ENCODE data around the gene TINCR.
"Not testable (repeated sequence)": the region's sequence is repeated elsewhere in the genome, so short reads cannot be mapped to it uniquely, and the experiment has no call there.

The TINCR gene

DNA sequence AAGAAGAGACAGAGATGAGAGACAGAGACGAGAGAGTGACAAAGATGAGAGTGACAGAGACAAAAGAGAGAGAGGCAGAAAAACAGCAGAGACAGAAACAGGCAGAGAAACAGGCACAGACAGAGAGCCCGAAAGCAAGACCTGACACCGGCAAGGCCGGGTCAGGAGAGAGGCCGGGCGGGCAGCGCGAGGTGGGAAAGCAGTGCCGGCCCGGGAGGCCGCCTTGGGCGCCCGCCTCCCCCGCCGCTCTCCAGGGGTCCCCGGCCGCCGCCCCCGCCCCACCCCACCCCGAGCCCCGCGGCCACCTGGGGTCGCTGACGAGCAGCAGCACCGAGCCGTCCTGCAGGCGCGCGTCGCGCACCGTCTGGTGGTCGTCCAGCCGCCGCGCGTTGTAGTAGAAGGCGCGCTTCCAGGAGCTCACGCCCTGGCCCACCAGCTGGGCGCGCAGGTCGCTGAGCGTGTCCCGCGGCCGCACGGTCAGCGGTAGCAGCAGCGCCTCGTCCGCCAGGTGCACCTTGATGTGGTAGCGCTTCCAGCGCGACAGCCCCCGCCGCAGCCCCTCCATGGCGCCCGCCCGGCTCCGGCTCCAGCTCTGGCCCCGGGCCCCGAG is at the start of gene TINCR:
Gene TINCR (minus strand): TSS at position 594 of the 610 bp plus-strand sequence.
- no peak for DNase-seq

DNA sequence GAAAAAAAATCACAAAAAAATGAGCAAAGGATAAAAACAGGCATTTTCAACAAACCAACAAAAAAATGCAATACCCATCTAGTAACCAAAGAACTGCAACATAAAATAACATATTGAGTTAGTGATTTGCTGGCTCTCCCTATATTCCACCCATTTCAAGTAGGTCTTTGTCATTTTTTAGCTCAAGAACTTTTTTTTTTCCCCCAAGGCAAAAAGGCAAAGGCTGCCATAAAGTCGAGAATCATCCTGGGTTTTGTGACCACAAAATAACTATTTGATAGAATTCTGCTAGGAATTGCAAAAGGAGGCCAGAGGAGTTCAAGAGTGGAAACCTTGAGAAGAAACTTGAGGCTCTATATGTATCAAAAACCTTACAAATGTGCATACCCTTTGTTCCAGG is 49.3 kb upstream of the TINCR start:
- no peak for DNase-seq

DNA sequence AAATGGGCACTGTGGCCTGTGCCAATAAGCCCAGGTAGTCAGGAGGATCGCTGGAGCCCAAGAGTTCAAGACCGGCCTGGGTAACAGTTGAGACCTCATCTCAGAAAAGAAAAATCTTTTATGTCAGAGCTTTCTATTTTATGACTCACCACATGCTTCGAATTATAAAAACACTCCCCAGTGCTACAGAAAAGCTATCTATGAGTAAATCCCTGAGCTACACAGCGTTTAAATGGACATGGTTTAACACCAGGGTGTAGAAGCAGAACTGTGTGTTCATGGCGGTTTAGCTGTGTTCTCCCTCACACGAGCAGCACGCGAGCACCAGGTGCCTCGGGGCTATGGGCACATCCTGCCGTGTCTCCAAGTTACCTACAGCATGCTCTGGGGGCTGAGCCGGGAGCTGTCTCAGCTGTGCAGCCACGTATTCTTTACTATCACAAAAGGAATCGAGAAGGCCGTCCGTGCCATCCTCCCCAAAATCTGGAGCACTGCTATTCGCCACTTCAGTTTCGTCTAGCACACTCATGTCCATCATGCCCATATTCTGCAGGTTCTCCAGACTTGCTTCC is 48.1 kb upstream of the TINCR start:
- no peak for DNase-seq

DNA sequence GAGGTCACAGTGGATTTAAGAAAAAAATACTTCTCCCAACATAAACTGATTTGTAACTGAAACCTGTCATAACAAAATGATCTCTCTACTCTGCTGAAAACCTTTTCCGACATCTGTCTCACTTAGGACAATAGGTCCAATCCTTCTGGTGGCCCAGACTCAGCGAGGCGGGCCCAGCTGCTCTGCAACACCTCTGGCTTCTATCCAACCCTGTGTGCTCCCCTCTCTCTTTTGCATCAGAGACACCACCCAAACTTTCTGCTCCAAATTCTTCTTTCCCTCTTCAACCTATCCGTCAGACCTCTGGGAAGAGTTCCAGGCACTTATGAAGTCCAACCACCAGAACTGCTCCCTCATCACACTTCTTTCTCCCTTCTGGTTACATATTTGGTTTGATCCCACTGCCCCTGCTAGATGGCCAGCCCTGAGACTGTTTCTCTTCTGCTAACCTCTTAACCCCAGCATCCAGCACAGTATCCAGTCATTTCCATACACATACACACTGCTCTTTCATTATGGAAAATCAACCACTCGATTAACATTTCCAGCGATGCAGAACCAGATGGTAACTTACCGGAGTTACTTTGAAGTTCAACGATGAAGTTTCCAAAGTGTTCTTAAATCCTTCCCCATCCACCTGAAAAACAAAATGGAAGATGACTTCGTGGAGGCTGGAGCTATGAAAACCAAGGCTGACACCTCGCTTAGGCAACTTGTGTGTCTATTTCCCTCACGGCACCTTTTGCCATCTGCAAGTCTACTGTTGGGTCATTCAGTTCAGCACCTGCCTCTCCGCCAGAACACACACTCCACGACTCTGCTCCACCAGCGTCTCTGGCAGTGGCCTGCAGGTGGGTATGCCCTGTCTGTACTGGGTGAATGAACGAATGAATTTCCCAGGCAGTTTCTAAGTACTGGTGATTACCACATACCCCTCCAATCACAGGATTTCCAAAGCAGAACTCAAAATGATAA is 45.4 kb upstream of the TINCR start:
- DNase-seq = no peak

DNA sequence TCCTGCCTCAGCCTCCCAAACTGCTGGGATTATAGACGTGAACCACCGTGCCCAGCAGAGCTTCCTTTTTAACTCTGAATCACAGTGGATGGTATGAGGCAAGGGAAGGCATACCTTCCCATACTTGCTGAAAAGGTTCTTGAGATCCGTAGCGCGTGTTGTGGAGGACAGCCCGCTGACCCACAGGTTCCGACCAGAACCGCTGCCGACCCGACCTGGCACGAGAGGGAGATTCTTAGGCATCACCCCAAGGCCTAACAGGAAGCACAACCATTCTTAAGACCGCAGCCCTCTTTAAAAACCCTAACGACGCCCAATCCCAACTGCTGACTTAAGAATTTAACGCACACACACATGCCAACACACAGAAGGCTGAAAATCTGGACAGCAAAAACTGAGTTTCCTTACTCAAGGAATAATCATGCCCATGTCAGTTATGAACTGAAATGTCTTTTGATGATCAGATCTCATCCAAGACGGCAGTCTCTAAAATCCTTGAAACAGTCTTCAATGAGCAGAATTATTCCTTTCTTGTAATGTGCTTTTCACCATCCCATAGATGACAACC is 42.2 kb upstream of the TINCR start:
- no peak for DNase-seq

DNA sequence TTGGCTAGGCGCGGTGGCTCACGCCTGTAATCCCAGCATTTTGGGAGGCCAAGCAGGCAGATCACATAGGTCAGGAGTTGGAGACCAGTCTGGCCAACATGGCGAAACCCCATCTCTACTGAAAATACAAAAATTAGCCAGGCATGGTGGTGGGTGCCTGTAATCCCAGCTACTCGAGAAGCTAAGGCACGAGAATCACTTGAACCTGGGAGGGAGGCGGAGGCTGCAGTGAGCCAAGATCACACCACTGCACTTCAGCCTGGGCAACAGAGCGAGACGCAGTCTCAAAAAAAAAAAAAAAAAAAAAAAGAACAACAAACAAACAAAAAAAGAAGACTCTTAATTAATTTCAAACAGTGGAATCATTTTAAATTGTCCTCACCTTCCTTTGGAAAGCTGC is 41.0 kb upstream of the TINCR start:
- DNase-seq = not testable (repeated sequence)

DNA sequence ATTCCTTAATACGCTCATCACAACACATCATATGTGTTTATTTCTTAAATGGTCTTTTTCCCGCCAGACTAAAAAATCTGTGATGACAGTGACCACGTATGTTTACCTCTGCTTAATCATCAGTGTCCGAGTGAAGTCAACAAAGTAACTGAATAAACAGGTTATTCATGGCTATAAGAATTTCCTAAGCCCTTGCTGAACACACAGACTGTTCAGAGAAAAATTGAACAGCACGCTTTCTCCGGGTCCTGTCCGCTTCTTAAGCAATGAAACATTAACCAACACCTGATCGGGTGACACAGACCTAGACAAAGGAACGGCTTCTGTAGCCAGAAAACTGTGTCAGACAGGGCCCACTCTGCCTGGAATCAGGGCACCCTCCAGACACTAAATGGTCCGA is 40.5 kb upstream of the TINCR start:
- no peak for DNase-seq

DNA sequence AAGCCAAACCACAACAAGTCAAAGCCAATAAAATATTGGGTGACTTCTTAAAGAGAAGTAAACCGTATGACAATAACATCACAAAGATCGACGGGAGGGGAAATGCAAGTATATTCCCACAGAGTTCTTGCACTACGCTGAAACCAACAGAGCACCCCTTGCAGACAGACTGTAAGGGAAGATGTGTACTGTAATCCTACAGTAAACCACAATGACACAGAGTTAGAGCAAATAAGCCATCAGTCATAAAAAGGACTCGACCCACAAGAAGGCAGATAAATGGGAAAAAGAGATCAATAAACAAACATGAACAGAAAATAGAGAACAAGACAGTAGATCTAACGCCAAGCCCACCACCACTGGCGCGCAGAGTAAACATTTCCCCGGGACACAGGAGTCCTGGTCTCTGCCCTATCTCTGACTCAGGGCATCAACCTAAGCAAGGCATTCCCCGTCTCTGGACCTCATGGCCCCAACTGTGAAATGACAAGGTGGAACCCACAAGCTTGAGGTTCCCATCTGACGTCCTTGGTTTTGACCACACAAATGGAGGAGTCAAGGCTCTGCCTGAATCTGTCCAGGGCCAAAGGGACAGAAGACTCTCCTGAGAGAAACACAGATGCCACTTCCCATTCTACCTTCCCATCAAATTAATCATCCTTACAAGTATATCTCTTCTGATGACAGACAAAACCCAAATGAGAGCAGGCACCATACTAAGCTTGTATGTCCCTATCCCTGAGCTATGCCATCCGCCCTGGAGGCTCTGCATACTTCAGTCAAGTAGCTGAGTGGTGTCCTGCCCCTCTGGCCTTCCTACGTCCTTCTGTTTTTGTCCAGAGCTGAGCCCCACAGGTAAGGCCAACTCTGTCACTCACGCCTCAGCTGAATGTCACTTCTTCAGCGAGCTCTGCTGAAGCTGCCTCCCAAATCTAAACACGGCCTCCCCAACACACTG is 39.8 kb upstream of the TINCR start:
- DNase-seq = no peak

DNA sequence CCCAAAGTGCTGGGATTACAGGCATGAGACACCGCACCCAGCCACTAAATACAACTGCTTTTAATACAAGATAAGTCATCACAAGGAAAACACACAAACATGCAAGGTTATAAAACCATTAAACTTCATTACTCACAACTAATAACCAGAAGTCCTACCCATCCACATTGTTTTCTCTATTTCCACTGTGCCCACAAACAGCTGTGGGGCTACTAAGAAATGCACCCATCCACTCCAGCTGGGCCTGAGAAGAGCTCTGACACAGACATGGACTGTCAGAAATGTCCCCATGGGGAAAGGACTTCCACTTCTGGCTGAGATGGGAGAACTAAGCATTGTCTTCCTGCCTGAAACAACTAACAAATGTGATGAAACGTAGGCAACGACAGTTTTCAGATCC is 37.6 kb upstream of the TINCR start:
- no peak for DNase-seq

DNA sequence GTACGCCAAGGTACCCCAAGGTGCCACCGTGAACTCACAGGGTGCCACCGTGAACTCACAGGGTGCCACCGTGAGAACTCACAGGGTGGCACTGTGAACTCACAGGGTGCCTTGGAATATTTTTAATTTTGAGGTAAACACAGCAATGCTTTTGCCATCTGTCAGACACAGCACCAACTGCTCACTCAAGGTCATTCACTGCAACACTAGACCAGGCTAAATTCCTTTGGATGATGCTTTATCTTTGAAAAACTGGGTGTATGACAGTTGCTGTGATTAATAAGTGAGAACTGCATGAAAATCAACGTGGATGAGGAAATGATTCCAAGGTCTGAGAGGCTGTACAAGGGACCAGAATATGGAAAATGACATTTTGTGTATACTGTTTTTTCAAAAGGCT is 35.9 kb upstream of the TINCR start:
- DNase-seq = no peak

DNA sequence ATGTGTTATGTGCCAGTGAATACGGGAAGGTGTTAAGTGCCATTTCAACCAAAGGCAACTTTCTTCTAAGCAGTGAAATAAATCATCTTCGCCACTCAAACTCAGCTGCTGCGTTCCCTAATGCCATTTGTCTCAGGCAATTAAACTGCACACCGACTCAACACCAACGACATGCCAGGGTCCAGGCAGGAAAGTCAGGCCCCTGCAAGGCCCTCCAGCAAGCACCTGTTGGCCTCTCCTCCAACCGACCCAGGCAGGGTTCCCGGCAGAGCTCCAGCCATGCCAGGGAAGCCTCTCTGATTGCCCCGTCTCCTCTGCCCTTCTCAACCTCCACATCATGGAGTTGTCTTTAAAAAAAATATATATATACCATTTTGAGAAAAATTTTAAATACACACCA is 33.0 kb upstream of the TINCR start:
- no peak for DNase-seq

DNA sequence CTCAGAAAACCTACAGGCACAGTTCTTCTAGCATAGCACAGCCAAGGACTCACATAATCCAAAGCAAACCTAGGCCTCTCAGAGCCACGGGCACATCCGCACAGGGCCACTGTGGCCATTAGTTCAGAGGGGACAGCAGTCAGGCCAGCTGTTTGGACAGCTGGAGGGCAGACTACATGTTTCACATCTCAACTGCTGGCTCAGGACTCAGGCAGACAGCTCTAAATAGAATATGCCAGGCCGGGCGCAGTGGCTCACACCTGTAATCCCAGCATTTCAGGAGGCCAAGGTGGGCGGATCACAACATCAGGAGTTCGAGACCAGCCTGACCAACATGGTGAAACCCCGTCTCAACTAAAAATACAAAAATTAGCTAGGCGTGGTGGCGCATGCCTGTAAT is 28.0 kb upstream of the TINCR start:
- DNase-seq = no peak

DNA sequence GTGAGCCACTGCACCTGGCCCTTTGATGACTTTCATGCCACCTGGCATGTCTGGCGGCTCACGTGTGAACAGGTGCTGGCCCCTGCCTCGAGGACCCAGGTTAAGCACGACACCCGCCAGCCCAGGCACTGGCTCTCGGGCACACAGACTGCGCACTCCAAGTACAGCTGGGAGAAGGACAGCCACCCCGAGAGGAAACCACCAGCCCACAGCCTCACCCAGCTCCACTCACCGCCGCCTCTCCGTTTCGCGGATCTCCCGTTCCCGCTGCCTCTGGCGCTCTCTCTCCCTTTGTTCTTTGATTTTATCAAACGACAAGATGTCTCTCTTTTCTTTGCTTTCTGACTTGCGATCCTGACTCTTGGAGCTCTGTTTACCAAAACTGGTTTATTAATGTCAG is 27.4 kb upstream of the TINCR start:
- no peak for DNase-seq

DNA sequence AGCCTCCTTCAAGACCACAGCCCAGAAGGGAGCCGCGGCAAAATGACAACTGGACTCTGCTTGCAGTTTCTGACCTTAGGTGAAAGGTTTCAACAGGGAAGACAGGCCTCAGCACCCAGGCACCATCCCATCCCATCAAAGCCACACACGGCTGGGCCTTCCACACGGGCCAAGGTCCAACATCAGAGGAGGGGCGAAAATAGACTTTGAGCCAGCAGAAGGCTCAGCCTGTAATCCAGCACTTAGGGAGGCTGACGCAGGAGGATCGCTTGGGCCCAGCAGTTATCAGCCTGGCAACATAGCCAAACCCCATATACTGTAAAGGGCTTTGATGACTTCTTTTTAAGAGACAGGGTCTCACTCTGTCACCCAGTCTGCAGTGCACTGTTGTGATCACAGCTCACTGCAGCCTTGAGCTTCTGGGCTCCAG is 26.8 kb upstream of the TINCR start:
- DNase-seq = no peak

DNA sequence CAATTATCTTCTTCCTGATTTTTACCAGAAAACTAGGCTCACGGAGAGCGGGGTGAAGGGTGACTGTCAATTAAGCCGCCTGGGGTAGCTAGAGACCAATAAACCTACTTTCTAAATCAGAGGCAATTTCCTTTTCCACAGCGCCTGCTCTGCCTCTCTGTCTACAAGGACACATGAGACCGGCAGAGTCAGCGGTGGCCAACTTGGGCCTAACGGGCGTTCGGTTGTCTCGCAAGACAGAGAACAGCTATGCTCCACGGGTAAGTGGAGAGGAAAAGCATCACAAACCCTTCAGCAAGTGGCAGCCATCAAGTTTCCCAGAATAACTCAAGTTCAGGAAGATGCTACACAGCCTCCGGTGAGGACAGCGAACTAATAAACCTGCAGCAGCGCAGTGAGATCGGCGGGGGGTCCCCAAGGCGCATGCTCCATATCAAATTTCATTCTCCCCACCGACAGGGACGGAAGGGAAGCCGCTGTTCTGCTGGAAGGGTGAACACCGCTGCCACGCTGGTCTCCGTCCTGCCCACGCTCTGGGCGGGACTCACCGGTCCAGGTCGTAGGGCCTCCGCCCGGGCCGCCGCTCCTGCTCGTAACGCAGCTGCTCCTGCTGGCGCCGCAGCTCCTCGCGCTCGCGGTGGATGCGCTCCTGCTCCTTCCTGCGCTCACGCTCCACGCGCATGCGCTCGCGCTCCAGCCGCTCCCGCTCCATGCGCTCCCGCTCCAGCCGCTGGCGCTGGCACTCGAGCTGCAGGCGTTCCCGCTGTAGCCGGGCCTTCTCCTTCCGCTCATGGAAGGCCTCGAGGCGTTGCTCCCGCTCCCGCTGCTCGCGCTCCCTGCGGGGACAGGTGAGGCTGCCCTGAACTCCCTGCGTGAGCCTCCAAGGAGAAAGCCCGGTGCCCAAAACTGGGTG is 25.8 kb upstream of the TINCR start:
- no peak for DNase-seq

DNA sequence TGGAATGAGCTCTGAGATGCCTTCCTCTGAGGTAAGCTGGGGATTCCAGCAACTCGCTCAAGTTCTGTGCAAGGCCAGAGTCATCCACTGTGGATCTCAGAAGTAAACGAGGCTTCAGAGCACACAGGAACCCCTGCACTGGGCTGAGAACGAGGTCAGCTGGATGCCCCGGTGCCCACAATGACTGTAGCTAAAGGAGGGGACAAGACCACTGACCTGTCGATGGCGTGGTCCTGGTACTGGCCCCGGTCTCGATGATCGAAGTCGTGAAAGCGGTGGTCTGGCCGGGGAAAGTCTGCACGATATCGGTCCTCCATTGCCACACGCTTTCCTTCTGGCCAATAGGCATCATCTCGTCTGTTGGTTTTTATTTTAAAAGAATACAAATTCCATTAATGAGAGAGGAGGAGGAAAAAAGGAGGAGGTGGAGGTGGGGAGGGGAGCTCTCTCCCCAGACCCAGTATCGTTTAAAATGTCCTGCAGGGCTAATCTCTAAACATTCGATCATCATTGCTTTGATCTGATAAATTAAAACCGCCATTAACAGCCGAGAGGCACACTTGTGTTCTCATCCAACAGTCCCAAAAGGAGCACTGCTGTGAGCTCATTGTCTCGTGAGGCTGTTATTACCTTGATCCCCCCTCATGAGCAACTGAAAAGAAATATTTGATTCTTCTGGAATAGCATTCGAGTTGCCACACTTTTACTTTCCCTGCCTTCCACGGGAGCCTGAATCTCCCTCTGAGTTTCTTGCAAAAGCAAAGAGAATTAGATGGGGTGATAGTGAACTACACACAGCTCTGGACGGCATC is 25.0 kb upstream of the TINCR start:
- DNase-seq = no peak

DNA sequence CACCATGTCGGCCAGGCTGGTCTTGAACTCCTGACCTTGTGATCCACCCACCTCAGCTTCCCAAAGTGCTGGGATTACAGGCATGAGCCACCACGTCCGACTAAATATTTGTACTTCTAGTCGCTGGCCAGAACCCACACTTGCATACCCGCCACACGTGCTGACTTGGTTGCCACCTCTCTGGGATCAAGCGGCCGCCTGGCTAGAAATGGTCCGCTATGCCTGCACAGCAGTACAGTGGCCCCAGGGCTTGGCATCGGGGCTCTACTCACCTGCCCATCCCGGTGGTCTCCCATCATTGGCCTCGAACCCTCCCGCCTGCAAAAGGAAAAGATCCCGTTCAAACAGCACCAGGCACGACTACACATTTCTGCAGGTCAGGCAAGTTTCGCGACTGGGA is 23.7 kb upstream of the TINCR start:
- DNase-seq = no peak

DNA sequence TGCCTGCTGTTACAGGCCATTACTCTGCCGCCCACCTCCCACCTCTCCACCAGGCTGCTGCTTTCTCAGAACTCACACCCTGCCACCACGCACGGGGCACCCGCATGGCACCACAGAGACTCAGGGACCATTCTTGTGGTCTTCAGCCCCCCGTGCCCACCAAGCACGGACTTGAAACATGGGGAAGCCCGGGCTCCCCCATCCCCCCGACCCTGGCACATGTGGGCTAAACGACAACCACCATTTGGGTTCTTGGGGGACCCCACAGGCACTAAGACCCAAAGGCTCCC is 23.1 kb upstream of the TINCR start:
- DNase-seq = no peak

DNA sequence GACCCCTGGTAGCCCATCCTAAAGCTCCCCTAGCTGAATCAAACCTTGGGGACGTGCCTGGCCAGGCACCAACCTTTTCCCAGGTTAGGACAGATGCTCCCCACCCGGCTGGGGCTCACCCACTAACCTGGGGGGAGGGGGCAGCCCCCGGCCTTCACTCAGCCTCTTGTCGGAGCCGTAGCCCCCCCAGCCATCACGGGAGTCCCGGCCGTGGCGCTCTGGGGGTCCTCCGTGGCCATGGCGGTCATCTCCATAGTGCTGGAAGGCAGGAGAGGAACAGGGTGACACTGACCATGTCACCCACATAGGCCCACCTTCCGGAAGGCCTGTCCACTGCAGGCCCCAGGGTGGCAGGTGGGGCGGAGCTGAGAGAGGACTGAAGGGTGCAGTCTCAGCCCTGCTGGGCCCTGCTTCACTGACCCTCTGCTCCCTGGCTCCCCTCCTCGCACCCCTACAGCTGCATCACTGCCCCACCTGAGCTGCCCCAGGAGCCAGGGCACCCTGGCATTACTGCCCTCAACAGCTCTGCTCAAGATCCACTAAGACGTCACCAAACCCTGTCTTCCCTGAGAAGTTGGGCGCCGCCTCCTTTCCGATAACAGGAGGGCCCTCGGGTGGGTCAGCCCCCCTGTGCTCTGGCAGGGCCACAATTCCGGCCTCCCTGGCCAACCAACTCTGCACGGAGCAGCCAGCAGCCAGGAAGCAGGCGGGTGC is 22.6 kb upstream of the TINCR start:
- no peak for DNase-seq
